Lower leg skin (tissue), 4 donors: ENCODE results near the gene CCR5AS.
"Not testable (repeated sequence)": the region's sequence is repeated elsewhere in the genome, so short reads cannot be mapped to it uniquely, and the experiment has no call there.

Source experiments
- DNase-seq, 2 donors: peaks; one replicate each; pipeline ENCODE4 v3.0.0-alpha.2; 2019; ENCODE audit warnings: low spot score in 2 of 2
- H3K4me3 ChIP-seq: fragments of 200-600 bp; sonication (generic); 2 replicates; pipeline ENCODE4 v1.5.1; 2017; ENCODE audit warnings: mild to moderate bottlenecking, low read depth; ENCODE audit not compliant: poor library complexity, severe bottlenecking
- POLR2A ChIP-seq, 2 donors: fragments of 450-650 bp; IDR thresholded peaks; one replicate each; pipeline ENCODE4 v1.6.1; 2016 to 2017; ENCODE audit warnings: antibody characterized with exemption in 2 of 2, mild to moderate bottlenecking in 1 of 2, moderate library complexity in 1 of 2
- WGBS, 2 donors: methylation state at CpG; one replicate each; pipeline ENCODE4 v1.1.5; 2018; 5-methylcytosine and 5-hydroxymethylcytosine counted together
- intact Hi-C: fragments of 100-400 bp; cut with DNase I; formaldehyde crosslinking; loops from one replicate; pipeline ENCODE4 v1.15.0; 2023; ENCODE audit warnings: low total_unique reads
- TF ChIP-seq, protein P1 (sequence below), 3 donors: fragments of 450-650 bp; IDR thresholded peaks; one replicate each; pipeline ENCODE4 v1.5.1; 2016; ENCODE audit warnings: antibody characterized with exemption in 3 of 3, mild to moderate bottlenecking in 3 of 3, moderate library complexity in 2 of 3

The CCR5AS gene

DNA sequence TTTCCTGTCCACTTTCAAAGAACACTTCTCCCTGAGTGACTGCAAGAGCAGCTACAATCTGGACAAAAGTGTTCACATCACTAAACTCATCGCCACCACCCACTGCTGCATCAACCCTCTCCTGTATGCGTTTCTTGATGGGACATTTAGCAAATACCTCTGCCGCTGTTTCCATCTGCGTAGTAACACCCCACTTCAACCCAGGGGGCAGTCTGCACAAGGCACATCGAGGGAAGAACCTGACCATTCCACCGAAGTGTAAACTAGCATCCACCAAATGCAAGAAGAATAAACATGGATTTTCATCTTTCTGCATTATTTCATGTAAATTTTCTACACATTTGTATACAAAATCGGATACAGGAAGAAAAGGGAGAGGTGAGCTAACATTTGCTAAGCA, 2.0 kb upstream of the CCR5AS start:
- no peak for DNase-seq
- 91 to 94% methylated on average over 7 of the region's 7 CpGs for WGBS, 2 donors
- TF ChIP-seq, protein P1, sequence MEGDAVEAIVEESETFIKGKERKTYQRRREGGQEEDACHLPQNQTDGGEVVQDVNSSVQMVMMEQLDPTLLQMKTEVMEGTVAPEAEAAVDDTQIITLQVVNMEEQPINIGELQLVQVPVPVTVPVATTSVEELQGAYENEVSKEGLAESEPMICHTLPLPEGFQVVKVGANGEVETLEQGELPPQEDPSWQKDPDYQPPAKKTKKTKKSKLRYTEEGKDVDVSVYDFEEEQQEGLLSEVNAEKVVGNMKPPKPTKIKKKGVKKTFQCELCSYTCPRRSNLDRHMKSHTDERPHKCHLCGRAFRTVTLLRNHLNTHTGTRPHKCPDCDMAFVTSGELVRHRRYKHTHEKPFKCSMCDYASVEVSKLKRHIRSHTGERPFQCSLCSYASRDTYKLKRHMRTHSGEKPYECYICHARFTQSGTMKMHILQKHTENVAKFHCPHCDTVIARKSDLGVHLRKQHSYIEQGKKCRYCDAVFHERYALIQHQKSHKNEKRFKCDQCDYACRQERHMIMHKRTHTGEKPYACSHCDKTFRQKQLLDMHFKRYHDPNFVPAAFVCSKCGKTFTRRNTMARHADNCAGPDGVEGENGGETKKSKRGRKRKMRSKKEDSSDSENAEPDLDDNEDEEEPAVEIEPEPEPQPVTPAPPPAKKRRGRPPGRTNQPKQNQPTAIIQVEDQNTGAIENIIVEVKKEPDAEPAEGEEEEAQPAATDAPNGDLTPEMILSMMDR (IDR thresholded peaks at IDR 0.05): no peak
- TF ChIP-seq POLR2A (IDR thresholded peaks at IDR 0.05): no peak
- intact Hi-C loops: no loop called here
- no peak overlapping the region for H3K4me3 ChIP-seq

DNA sequence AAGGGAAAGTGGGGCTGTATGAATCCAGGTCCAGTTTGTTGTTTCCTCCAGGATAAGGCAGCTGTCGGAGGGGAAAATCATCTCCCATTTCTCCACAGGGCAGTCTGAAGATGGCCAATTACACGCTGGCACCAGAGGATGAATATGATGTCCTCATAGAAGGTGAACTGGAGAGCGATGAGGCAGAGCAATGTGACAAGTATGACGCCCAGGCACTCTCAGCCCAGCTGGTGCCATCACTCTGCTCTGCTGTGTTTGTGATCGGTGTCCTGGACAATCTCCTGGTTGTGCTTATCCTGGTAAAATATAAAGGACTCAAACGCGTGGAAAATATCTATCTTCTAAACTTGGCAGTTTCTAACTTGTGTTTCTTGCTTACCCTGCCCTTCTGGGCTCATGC, 1.1 kb upstream of the CCR5AS start:
- WGBS, 2 donors: 58 to 69% methylated on average over 7 of the region's 7 CpGs
- DNase-seq: no peak
- TF ChIP-seq, protein P1 (IDR thresholded peaks at IDR 0.05): no peak
- TF ChIP-seq POLR2A (IDR thresholded peaks at IDR 0.05): no peak
- H3K4me3 ChIP-seq: no peak overlapping the region
- intact Hi-C loops: no loop called here

DNA sequence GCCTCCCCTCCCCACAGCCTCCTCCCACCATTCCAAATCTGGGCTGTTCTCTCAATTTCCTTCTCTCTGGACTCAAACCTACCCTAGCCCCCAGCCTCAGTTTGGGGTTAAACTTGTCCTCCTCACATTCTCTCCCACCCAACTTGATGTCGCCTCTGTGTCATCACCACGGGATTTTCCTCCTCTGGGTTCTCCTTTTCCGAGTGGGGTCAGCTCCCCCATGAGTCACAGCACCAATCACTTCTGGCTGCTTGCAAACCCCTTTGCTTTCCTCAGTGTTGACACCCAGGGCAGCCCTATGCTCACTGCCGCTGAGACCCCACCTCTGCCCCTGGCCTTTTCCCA, 451 bp downstream of the CCR5AS start:
- TF ChIP-seq, protein P1 (IDR thresholded peaks at IDR 0.05): no peak
- no peak for TF ChIP-seq POLR2A (IDR thresholded peaks at IDR 0.05)
- no peak overlapping the region for H3K4me3 ChIP-seq
- DNase-seq: no peak
- 63 to 68% methylated on average over 4 of the region's 4 CpGs for WGBS, 2 donors
- intact Hi-C loops: no loop called here

DNA sequence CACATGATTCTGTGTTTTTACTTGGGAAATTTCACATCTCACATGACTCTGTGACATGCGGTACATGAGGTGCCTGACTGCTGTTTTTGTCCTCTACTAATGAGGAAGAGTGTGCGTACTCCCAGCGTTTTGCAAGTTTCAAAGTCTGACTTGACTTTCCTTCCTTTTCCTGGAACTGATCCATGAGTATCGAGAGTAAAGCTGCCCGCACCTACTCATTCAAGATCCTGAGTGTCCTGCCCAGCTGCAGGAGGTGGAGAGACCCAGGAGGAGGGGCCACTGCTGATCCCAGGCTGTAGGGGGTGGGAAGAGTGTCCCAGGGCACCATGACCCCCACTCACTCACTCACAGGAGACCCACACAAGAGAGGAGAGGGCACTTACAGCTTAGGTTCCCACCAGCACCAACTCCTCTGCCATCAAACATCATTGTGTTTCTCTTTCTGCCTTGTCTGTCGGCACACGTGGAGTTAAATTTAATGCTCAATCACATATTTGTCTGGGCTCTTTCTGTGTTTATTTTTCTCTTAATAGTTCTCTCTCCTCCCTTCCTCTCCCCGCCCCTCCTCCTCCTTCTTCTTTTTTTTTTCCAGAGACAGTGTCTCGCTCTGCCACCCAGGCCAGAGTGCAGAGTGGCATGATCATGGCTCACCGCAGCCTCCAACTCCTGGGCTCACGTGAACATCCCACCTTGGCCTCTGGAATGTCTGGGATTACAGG, 1.4 kb downstream of the CCR5AS start:
- peak in 1 of 2 donors; percentile 36 for DNase-seq
- intact Hi-C loops: no loop called here
- no peak overlapping the region for H3K4me3 ChIP-seq
- 46 to 61% methylated on average over 11 of the region's 11 CpGs for WGBS, 2 donors
- TF ChIP-seq, protein P1 (IDR thresholded peaks at IDR 0.05): no peak
- TF ChIP-seq POLR2A (IDR thresholded peaks at IDR 0.05): no peak

DNA sequence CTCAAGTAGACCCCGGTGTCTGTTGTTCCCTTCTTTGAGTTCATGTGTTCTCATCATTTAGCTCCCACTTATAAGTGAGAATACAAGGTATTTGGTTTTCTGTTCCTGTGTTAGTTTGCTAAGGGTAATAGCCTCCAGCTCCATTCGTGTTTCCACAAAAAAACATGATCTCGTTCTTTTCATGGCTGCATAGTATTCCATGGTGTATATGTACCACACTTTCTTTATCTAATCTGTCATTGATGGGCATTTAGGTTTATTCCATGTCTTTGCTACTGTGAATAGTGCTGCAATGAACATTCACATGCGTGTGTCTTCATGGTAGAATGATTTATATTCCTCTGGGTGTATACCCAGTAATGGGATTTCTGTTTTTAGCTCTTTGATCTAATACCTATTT, 4.0 kb downstream of the CCR5AS start:
- intact Hi-C loops, H3K4me3 ChIP-seq, DNase-seq: not testable (repeated sequence)
- 86 to 90% methylated on average over 4 of the region's 4 CpGs for WGBS, 2 donors

DNA sequence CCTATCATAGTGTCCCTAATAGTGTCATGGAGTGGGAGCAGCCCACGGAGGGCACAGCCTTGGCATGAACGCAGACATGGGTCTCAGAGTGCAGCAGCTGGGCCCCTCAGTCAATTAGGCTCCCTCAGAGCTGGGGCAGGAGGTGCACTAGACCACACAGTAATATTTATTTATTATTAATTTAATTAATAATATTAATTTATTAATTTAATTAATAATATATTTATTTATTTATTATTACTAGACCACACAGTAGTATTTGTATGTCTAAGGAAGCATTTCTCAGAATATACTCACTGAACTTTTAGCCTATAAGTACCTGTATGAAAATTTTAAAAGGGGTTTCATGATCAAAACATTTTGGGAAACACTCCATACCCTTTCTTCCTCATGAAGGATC, 5.3 kb downstream of the CCR5AS start:
- 95% methylated on average over 2 of the region's 2 CpGs for WGBS, 2 donors
- TF ChIP-seq POLR2A (IDR thresholded peaks at IDR 0.05): no peak
- TF ChIP-seq, protein P1 (IDR thresholded peaks at IDR 0.05): no peak

More for the DNA sequence above, 5.3 kb downstream of the CCR5AS start:
- intact Hi-C loops: no loop called here
- no peak overlapping the region for H3K4me3 ChIP-seq
- no peak for DNase-seq
